ENCODE data around the gene OR5T2.

- no peak for TF ChIP-seq EP300 (IDR thresholded peaks at IDR 0.05)
- TF ChIP-seq CTCF (IDR thresholded peaks at IDR 0.05), result no peak
- no peak for TF ChIP-seq POLR2AphosphoS5 (IDR thresholded peaks at IDR 0.05)
Measured at GRCh38 chr11:56196705-56197104, 37.4 kb downstream of the OR5T2 start.
